Activated CD4-positive, alpha-beta T cell treated with anti-CD3 and anti-CD28 coated beads, Interleukin-2, amount 10 ng/mL, durations not matched to agents 24 days and 14 days (primary cell): ENCODE data around the gene MRPL22. TPM values are rescaled to one million over a fixed set of nuclear protein-coding genes. Genes with fewer than 3 reads are reported as not detected.

Experiments used
- total RNA-seq: library from RNA; stranded (reverse); gene quantifications from 2 replicates; pipeline ENCODE4 v1.2.3, GENCODE V29; 2022

Gene MRPL22
- total RNA-seq, 1 donor from 2014 or later = 83.8 TPM

Other genes starting within 250 kb of the MRPL22 start
- gene LARP1, start 185.7 kb upstream of the MRPL22 start, total RNA-seq = 331 and 348 TPM in 2 replicates
- gene FAXDC2, start 90.5 kb upstream of the MRPL22 start, total RNA-seq = not detected in 2 replicates
- gene CNOT8, start 82.4 kb upstream of the MRPL22 start, total RNA-seq = 52.7 and 57.4 TPM in 2 replicates
- 44.7 and 47.5 TPM in 2 replicates for gene GEMIN5, start 2.9 kb upstream of the MRPL22 start, total RNA-seq
- 0.07 TPM in 1 of 2 replicates, not detected in the other for gene KIF4B, start 72.7 kb downstream of the MRPL22 start, total RNA-seq